ES-I3 (cell line): ENCODE data around the gene MYH9.
"Not testable (repeated sequence)": the region's sequence is repeated elsewhere in the genome, so short reads cannot be mapped to it uniquely, and the experiment has no call there.

Source experiments
- H3K36me3 ChIP-seq: 2 replicates; pipeline ENCODE4 v1.6.1; 2013; ENCODE audit warnings: mild to moderate bottlenecking, low read length, control low read depth, moderate library complexity; ENCODE audit not compliant: insufficient read depth
- H3K4me1 ChIP-seq: 2 replicates; pipeline ENCODE4 v1.6.1; 2013; ENCODE audit warnings: mild to moderate bottlenecking, control low read depth, low read length; ENCODE audit not compliant: insufficient read depth
- H3K9ac ChIP-seq: 2 replicates; pipeline ENCODE4 v1.6.1; 2013; ENCODE audit warnings: low read depth, mild to moderate bottlenecking, low read length, moderate library complexity
- H3K9me3 ChIP-seq: 2 replicates; pipeline ENCODE4 v1.6.1; 2013; ENCODE audit warnings: mild to moderate bottlenecking, low read length, moderate library complexity; ENCODE audit not compliant: control insufficient read depth, insufficient read depth

MYH9 gene

DNA sequence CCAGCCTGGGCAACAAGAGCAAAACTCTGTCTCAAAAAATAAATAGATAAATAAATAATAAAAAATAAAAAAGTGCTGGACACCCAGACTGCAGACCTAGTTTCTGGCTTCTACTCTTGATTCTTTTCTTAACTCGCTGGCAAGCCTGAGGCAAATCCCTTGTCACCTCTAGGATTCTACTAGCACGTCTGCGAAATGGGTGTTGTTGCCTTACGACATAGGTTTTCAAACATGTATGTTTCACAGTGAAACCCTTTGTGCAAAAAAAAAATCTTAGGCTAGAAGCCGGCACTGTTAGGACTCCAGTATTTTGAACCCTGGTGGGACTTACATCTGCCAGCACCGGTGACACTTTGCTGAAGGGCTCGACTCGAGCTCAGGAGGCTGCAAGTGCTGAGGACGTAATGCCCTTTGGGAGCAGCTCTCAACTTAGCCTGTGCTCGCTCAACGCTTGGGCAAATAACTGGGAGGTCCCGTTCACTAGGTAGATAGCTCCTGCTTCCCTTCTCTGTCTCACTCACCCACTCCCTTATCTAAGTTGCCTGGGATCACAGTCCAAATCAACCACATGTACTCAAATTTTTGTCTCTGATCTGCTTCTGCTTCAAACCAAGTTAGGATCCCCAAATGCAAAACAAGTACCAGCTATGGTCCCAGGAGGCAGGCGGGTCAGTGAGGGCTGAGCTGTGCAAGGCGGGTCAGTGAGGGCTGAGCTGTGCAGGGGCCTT, 34.7 kb upstream of the MYH9 start:
- H3K9me3 ChIP-seq: no peaks in the 10 kb centered on the region
- H3K9ac ChIP-seq: no peak overlapping the region
- H3K36me3 ChIP-seq: no peaks in the 10 kb centered on the region
- H3K4me1 ChIP-seq: peaks cover 14% of the 10 kb centered on the region; the same call in 1 of the 2 replicates

DNA sequence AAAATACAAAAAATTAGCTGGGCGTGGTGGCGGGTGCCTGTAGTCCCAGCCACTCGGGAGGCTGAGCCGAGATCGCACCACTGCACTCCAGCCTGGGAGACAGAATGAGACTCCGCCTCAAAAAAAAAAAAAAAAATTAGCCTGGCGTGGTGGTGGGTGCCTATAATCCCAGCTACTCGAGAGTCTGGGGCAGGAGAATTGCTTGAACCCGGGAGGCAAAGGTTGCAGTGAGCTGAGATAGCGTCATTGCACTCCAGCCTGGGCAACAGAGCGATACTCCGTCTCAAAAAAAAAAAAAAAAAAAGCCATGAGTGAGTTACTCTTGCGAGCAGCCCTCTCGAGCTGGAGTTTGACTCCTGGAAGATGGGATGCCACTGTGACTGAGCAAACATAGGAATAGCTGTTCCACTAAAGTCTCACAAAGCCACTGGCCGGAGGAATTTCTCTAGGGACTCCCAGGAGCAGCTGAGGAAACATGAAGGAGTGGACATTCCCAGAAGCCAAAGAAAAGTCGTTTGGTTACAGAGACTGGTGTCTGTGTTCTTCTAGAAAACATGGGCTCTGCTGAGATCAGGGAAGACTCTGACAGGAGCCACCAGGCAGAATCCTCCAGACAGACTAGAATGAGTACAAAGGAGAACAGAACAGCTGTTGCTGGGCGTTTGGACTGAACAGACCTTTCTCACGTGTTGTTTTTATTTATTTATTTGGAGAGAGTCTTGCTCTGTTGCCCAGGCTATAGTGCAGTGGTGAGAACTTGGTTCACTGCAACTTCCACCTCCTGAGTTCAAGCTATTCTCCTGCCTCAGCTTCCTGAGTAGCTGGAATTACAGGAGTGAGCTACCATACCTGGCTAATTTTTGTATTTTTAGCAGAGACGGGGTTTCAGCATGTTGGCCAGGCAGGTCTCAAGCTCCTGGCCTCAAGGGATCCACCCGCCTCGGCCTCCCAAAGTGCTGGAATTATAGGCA, 32.4 kb upstream of the MYH9 start:
- peaks cover 5% of the 10 kb centered on the region; the same call in 1 of the 2 replicates for H3K4me1 ChIP-seq

DNA sequence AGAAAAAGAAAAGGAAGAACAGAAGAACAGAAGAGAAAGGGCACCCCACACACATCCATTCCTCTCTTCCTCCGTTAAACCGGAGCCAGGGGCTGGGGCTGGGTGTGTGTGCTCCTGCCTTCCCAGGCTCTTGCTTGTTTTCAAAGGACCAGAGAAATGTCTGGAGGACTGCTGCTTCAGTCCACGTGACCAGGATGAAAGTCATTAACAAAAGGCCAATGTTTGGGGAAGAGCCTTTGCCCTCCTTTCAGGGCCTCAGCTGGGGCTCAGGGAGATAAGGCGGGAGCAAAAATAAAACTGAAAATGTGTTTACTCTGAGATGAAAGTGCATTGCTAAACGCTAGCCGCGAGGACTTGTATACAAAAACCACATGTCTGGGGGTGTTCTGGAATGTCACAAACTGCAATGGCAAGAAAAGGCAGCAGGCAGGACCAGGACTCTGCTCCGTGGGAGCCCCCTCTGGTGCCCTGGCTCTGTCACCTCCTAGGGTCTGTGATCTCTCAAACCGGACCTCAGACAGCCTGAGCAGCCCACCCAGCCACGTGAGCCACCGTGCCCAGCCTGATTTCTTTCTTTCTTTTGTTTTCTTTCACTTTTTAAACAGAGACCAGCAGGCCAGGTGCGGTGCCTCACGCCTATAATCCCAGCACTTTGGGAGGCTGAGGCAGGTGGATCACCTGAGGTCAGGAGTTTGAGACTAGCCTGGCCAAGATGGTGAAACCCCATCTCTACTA, 31.6 kb upstream of the MYH9 start:
- H3K9ac ChIP-seq: no peak overlapping the region

More for the DNA sequence above, 32.4 kb upstream of the MYH9 start:
- H3K36me3 ChIP-seq: no peaks in the 10 kb centered on the region
- H3K9ac ChIP-seq: no peak overlapping the region
- no peaks in the 10 kb centered on the region for H3K9me3 ChIP-seq

DNA sequence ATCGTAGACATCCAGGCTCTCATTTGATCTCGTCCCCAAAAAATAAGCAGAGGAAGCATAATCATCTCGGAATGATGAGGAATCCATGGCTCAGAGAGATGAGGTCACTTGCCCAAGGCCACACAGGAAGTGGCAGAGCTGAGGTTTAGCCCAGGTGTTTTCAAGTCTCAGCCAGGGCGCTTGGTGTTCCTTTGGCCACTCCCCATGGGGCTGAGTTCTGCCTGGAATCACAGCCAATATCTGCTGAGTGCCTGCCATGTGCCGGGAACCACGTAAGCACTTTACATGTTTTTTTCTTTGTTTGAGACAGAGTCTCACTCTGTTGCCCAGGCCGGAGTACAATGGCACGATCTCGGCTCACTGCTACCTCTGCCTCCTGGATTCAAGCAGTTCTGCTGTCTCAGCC, 29.5 kb upstream of the MYH9 start:
- no peak overlapping the region for H3K9ac ChIP-seq
- H3K9me3 ChIP-seq: no peaks in the 10 kb centered on the region
- H3K4me1 ChIP-seq: peaks cover 12% of the 10 kb centered on the region; the same call in 1 of the 2 replicates
- no peaks in the 10 kb centered on the region for H3K36me3 ChIP-seq

More for the DNA sequence above, 31.6 kb upstream of the MYH9 start:
- H3K9me3 ChIP-seq: no peaks in the 10 kb centered on the region
- H3K36me3 ChIP-seq: no peaks in the 10 kb centered on the region
- peaks cover 5% of the 10 kb centered on the region; the same call in 1 of the 2 replicates for H3K4me1 ChIP-seq

DNA sequence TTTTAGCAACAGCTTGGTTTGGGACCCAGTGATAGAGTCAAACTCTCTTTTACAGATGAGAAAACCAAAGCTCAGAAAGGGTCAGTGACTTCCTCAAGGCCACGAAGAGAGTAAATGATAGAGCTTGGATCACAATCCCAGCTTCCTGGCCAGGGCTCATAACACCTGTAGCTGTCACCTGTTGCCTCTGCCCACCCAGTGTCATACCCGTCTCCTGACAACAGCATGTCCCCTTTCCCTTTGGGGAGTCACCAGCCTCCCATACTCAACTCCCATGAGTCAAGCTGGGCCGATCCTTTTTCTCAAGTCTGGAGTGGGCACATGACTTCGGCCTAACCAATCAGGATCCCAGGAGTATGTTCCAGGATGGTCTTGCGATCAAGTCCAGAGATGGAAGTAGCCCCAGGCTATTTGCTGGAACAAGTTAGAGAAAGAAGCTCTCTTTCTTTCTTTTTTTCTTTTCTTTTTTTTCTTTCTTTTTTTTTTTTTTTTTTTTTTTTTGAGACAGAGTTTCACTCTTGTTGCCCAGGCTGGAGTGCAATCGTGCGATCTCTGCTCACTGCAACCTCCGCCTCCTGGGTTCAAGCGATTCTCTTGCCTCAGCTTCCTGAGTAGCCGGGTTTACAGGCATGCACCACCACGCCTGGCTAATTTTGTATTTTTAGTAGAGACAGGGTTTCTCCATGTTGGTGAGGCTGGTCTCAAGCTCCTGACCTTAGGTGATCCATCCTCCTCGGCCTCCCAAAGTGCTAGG, 27.8 kb upstream of the MYH9 start:
- H3K36me3 ChIP-seq: no peaks in the 10 kb centered on the region
- H3K9ac ChIP-seq: no peak overlapping the region
- no peaks in the 10 kb centered on the region for H3K9me3 ChIP-seq
- peaks cover 12% of the 10 kb centered on the region; the same call in 1 of the 2 replicates for H3K4me1 ChIP-seq

DNA sequence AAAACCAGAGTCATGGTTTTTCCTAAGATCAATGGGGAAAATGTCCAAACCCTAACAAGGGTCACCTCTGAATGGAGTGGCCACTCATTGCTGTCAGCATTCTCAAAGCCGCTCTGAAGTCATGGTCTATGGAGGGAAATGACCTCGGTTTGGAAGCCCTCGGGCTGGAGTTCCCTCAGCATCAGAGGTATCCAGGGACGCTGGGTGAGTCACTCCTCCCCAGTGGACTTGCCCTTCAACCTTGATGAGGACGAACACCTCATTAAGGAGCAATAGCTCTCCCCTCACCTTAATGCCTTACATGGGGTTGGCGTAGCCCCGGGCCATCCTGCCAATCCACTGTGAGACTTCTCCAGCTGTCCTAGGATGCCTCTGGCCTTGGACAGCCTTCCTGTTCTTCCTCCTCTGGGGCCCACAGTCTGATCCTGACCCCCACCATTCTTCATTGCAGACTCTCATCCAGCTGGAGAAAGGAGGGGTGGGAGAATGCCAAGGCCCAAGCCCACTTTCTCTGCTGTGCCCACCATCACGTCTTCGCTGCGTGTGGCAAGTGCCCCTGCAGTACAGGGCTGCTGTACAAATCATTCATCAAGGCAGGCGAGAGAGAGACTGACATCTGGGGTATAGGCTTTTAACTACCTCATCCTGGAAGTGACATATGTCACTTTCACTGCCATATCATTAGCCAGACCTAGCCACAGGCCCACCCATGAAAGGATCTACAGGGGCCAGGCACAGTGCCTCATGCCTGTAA, 25.4 kb upstream of the MYH9 start:
- H3K4me1 ChIP-seq: peaks cover 12% of the 10 kb centered on the region; the same call in 1 of the 2 replicates
- H3K9ac ChIP-seq: no peak overlapping the region
- H3K36me3 ChIP-seq: no peaks in the 10 kb centered on the region
- H3K9me3 ChIP-seq: no peaks in the 10 kb centered on the region

DNA sequence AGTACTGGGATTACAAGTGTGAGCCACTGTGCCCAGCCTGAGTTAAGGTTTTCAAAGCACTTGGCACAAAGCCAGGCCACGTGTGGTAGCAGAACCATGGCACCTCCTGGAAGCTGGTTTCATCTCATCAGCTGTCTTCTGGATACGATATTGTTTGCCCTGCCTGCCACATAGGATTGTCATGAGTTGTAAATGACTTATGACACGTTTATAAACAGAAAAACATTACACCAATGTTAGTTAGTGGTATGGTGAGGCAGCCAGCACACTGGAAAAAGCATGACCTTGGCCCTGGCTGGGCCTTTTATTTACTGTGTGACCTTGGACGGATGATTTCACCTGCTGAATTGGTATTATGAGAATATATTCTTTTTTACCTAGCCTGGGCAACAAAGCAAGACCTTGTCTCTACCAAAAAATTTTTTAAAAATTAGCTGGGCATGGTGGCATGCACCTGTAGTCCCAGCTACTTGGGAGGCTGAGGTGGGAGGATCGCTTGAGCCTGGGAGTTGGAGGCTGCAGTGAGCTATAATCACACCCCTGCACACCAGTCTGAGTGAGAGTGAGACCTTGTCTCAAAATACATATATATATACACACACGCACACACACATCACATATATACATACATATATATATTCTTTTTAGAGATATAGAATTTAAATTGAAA, 24.0 kb upstream of the MYH9 start:
- Histone ChIP-seq H3K36me3 (no peaks in the 10 kb centered on the region), H3K9me3 (no peaks in the 10 kb centered on the region), H3K9ac (no peak overlapping the region), H3K4me1 (peaks cover 12% of the 10 kb centered on the region; the same call in 1 of the 2 replicates)

DNA sequence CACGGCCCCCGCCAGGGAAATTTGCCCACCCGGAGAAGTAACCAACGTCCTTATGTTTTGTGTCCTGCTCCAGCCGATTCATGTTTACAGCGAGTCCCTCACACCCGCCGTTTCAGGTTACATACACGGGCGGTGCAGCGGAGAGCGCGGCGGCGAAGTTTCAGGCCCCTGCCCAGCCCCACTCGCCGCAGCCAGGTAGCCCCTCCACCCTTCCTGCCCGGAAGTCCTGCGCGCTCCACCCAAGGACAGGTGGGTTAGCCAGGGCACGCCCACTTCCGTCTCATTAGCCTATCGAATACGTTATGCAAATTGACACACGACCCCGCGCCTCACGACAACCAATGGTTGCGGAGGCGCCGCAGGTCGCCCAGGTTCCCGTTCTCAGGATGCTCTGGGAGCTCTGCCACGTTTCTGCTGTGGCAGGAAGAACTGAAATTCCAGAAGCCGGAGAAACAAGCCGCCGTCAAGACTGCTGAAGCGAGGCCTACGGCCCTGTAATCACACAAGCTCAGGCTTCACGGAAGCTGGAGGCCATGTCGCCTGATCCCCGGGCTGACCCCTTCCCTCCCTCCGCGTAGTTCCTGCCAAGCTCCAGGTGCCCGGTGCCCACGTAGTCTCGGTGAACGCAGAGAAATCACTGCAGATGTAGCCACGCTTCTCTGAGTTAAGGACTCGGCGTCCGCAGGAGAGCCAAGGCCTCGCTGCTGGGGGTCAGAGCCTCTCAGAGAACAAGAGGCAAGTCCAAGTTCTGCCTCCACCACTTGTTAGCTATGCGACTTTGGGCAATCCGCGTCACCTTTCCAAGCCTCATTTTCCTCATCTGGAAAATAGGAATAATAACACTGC, 22.4 kb upstream of the MYH9 start:
- H3K4me1 ChIP-seq: peaks cover 12% of the 10 kb centered on the region; the same call in 1 of the 2 replicates
- H3K9me3 ChIP-seq: no peaks in the 10 kb centered on the region
- no peaks in the 10 kb centered on the region for H3K36me3 ChIP-seq
- H3K9ac ChIP-seq: peak overlapping the region; percentile 60

DNA sequence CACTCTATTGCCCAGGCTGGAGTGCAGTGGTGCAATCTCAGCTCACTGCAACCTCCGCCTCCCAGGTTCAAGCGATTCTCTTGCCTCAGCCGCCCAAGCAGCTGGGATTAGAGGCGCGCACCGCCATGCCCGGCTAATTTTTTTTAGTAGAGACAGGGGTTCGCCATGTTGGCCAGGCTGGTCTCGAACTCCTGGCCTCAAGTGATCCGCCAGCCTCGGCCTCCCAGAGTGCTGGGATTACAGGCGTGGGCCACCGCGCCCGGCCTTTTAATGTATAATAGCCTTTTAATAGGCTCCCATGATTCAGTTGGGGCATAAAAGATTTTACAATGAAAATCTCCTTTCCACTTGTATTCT, 21.8 kb upstream of the MYH9 start:
- Histone ChIP-seq H3K9ac (peak overlapping the region; percentile 60), H3K4me1 (peaks cover 12% of the 10 kb centered on the region; the same call in 1 of the 2 replicates)
- not testable (repeated sequence) for H3K36me3 ChIP-seq, H3K9me3 ChIP-seq

DNA sequence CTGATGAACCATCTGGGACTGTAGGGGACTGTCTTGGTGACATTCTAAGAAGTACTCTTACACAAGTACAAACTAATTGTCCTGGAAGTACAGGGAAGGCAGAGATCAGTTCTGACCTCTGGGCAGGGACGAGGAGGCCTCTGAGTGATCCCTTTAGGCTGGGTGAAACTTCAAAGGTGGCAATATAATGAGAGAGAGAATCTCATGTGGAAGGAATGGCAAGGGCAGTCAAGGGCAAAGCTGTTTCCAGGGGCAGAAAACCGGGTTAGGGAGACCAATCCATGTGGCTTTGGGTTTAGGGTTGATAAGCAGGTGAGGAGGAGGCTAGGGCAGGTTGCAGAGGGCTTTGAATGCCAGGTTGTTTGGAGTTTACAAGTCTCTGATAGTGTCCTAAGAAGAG, 21.3 kb upstream of the MYH9 start:
- no peaks in the 10 kb centered on the region for H3K36me3 ChIP-seq
- H3K9ac ChIP-seq: peak overlapping the region; percentile 60; the same call in 1 of the 2 replicates
- H3K4me1 ChIP-seq: peaks cover 12% of the 10 kb centered on the region; the same call in 1 of the 2 replicates
- H3K9me3 ChIP-seq: no peaks in the 10 kb centered on the region

DNA sequence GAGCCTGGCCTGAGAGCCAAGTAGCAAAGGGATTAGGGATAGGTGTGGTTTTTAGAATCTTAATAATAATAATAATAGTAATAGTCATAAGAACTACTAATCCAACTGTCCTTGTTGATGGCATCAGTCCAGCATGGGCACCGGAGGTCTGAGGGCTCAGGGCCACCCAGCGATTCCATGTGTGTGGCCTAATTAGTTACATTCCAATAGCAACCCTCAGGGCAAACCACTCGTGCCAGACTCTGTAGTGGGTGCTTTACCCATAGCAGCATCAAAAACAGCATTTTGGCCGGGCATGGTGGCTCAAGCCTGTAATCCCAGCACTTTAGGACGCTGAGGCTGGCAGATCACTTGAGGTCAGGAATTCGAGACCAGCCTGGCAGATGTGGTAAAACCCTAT, 19.0 kb upstream of the MYH9 start:
- Histone ChIP-seq H3K36me3 (no peaks in the 10 kb centered on the region), H3K9me3 (no peaks in the 10 kb centered on the region), H3K9ac (no peak overlapping the region), H3K4me1 (peaks cover 6% of the 10 kb centered on the region; the same call in 1 of the 2 replicates)
